GM23338 (cell line): ENCODE results near the gene CNOT6.

ENCODE experiments used
- CREB1 ChIP-seq: fragments of 250-450 bp; sonication (Bioruptor Pico); IDR thresholded peaks from 2 replicates; pipeline ENCODE4 v1.5.0; 2020; ENCODE audit warnings: low read depth, mild to moderate bottlenecking, moderate library complexity
- EZH2 ChIP-seq: fragments of 200-600 bp; sonication (generic); IDR thresholded peaks from one replicate; pipeline ENCODE4 v1.8.0; 2017; ENCODE audit warnings: antibody characterized with exemption, mild to moderate bottlenecking, low read depth; ENCODE audit not compliant: unreplicated experiment
- EZH2phosphoT487 ChIP-seq: fragments of 200-600 bp; sonication (generic); IDR thresholded peaks from one replicate; pipeline ENCODE4 v1.8.1; 2018; ENCODE audit warnings: antibody characterized with exemption; ENCODE audit not compliant: unreplicated experiment
- TF ChIP-seq, protein P1 (sequence below), 2 experiments: fragments of 200-600 bp in 1 of 2; sonication (generic) in 1 of 2; conservative IDR thresholded peaks; 2 replicates each; pipeline versions ENCODE4 v1.5.1 to v1.6.1; 2016 to 2017; ENCODE audit warnings: antibody characterized with exemption in 2 of 2, low read depth in 2 of 2, mild to moderate bottlenecking in 2 of 2, moderate library complexity in 1 of 2

DNA sequence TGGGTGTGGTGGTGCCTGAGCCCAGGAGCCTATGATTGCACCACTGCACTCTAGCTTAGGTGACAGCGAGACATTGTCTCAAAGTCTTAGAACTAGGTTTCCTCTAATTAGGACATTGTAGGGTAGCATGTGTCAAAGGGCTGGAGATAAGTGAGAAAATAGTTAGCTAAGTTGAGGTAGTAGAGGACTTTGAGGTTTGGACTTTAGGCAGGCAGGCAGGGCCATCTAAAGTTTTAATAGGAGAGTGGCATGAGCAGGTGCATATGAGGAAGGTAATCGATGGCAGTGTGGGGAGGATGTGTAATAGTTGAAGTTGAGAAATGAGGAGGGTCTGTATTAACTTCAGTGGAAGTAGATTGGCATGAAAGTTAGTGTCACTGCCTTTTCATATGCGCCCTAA, 21.1 kb downstream of the CNOT6 start:
- TF ChIP-seq, protein P1, sequence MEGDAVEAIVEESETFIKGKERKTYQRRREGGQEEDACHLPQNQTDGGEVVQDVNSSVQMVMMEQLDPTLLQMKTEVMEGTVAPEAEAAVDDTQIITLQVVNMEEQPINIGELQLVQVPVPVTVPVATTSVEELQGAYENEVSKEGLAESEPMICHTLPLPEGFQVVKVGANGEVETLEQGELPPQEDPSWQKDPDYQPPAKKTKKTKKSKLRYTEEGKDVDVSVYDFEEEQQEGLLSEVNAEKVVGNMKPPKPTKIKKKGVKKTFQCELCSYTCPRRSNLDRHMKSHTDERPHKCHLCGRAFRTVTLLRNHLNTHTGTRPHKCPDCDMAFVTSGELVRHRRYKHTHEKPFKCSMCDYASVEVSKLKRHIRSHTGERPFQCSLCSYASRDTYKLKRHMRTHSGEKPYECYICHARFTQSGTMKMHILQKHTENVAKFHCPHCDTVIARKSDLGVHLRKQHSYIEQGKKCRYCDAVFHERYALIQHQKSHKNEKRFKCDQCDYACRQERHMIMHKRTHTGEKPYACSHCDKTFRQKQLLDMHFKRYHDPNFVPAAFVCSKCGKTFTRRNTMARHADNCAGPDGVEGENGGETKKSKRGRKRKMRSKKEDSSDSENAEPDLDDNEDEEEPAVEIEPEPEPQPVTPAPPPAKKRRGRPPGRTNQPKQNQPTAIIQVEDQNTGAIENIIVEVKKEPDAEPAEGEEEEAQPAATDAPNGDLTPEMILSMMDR (conservative IDR thresholded peaks at IDR 0.05; ENCODE audit: low read depth in 2 of 2) = no peak
- no peak for TF ChIP-seq CREB1 (CRISPR knock-in tag)
- TF ChIP-seq EZH2phosphoT487 = no peak
- no peak for TF ChIP-seq EZH2
